PC-9 (cell line): ENCODE results near the gene TCF20. TPM values are rescaled to one million over a fixed set of nuclear protein-coding genes. Genes with fewer than 3 reads are reported as not detected.

Source experiments
- BruUV-seq: library from RNA; stranded (reverse); fragments of 400-500 nt; replicated peaks from 2 replicates; lab custom pipeline; 2021; lab: Mats Ljungman, UMichigan
- CTCF ChIA-PET: fragments of 300-600 bp; sonication (Branson Sonifier 250); formaldehyde crosslinking; loops from one replicate; lab custom pipeline; 2022; ENCODE audit warnings: antibody characterized with exemption; lab: Charles Lee
- POLR2A ChIA-PET: fragments of 300-600 bp; sonication (Branson Sonifier 250); formaldehyde crosslinking; loops from one replicate; lab custom pipeline; 2022; ENCODE audit warnings: antibody characterized with exemption; ENCODE audit not compliant: unreplicated experiment; lab: Charles Lee
- DNase-seq, 2 experiments: peaks; one replicate each; pipeline versions ENCODE4 v3.0.0 to v3.0.0-alpha.2; 2015 to 2022; ENCODE audit warnings: mixed read lengths in 1 of 2
- H2AFZ ChIP-seq: fragments of 200-600 bp; sonication (generic); 2 replicates; pipeline ENCODE4 v1.8.1; 2017; ENCODE audit warnings: antibody characterized with exemption
- H3F3A ChIP-seq: fragments of 200-600 bp; sonication (generic); 2 replicates; pipeline ENCODE4 v1.8.1; 2017; ENCODE audit warnings: antibody characterized with exemption, mild to moderate bottlenecking, low read depth; ENCODE audit not compliant: insufficient read depth
- H3K27ac ChIP-seq: fragments of 200-600 bp; sonication (generic); 2 replicates; pipeline ENCODE4 v1.6.1; 2016; ENCODE audit warnings: mixed run types
- H3K27me3 ChIP-seq: fragments of 200-600 bp; sonication (generic); 2 replicates; pipeline ENCODE4 v1.6.1; 2016; ENCODE audit warnings: low read depth, mixed run types; ENCODE audit not compliant: insufficient read depth
- H3K36me3 ChIP-seq: fragments of 200-600 bp; sonication (generic); 2 replicates; pipeline ENCODE4 v1.6.1; 2016; ENCODE audit warnings: low read depth, mixed run types
- H3K4me1 ChIP-seq: fragments of 200-600 bp; sonication (generic); replicated peaks from 2 replicates; pipeline ENCODE4 v1.6.1; 2016; ENCODE audit warnings: mixed run types; ENCODE audit not compliant: insufficient read depth
- H3K4me2 ChIP-seq: fragments of 200-600 bp; sonication (generic); 2 replicates; pipeline ENCODE4 v1.6.1; 2017; ENCODE audit warnings: mixed run types
- H3K4me3 ChIP-seq: fragments of 200-600 bp; sonication (generic); 2 replicates; pipeline ENCODE4 v1.6.1; 2016; ENCODE audit warnings: mixed run types
- H3K79me2 ChIP-seq: fragments of 200-600 bp; sonication (generic); 2 replicates; pipeline ENCODE4 v1.6.1; 2017; ENCODE audit warnings: low read depth, mixed run types
- H3K9me2 ChIP-seq: fragments of 200-600 bp; sonication (generic); 2 replicates; pipeline ENCODE4 v1.8.1; 2017; ENCODE audit warnings: mild to moderate bottlenecking; ENCODE audit not compliant: insufficient read depth
- H3K9me3 ChIP-seq: fragments of 200-600 bp; sonication (generic); 2 replicates; pipeline ENCODE4 v1.8.1; 2016; ENCODE audit warnings: low read depth; ENCODE audit not compliant: insufficient read depth
- H4K20me1 ChIP-seq: fragments of 200-600 bp; sonication (generic); 2 replicates; pipeline ENCODE4 v1.8.1; 2017; ENCODE audit not compliant: insufficient read depth
- CTCF ChIP-seq: fragments of 200-600 bp; sonication (generic); conservative IDR thresholded peaks from 2 replicates; pipeline ENCODE4 v1.6.1; 2017; ENCODE audit warnings: mixed run types, antibody characterized with exemption, mild to moderate bottlenecking, moderate library complexity
- EZH2 ChIP-seq: fragments of 200-600 bp; sonication (generic); IDR thresholded peaks from 2 replicates; pipeline ENCODE4 v1.8.0; 2017; ENCODE audit warnings: antibody characterized with exemption, low read depth
- intact Hi-C: fragments of 100-400 bp; cut with micrococcal nuclease; formaldehyde crosslinking; loops from one replicate; pipeline ENCODE4 v1.10.0; 2022; ENCODE audit not compliant: unreplicated experiment
- total RNA-seq: library from RNA; stranded (reverse); gene quantifications from 2 replicates; pipeline ENCODE4 v1.2.3, GENCODE V29; 2021

Gene TCF20
- total RNA-seq, 1 experiment from 2014 or later: 79.1 TPM

DNA sequence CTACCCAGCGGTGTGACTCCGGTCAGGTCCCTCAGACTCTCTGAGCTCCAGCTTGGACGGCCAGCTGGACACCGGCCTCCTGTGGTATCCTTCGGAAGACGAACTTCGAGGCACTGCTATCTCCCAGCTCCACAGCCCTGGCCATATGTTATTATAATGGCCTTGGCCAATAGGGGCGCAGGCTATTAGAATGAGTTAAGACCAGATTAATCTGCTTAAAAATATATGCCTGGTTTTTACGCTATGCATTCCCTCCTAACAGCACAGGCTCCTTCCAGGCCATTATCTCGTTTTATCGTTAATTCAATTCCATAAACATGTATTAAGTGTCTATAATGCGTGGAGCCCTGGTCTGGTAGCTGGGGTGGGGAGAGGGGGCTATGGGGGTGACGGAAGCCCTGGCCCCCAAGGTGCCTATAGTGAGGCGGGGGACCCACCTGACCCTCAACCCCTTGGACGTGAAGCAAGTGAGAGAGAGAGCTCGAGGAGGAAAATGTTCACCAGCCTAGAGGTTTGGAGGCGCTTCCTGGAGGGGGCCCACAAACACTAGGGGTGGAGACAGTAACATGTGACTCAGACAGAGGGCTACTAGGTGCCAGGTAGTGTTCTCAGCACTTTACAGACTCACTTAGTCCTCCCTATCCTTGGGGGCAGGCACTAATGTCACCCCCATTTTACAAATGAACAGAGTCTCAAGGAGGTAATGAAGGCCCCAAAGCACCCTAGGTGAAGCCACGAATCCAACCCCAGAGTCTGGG lies 37.5 kb upstream of the TCF20 start:
- peaks cover 7% of the 10 kb centered on the region for H4K20me1 ChIP-seq
- no peaks in the 10 kb centered on the region for H3K79me2 ChIP-seq
- no peaks in the 10 kb centered on the region for H3K27me3 ChIP-seq
- peaks cover 4% of the 10 kb centered on the region for H3K4me1 ChIP-seq
- POLR2A ChIA-PET: no interaction called here
- no peaks in the 10 kb centered on the region for H3K9me3 ChIP-seq
- no peak overlapping the region for H3K4me3 ChIP-seq
- H3F3A ChIP-seq: peaks cover 1% of the 10 kb centered on the region; the same call in 1 of the 2 replicates
- TF ChIP-seq CTCF: no peak
- no peak for TF ChIP-seq EZH2
- DNase-seq: no peak
- CTCF ChIA-PET: no interaction called here
- BruUV-seq: no TSS peak
- no peaks in the 10 kb centered on the region for H3K9me2 ChIP-seq
- intact Hi-C loops: no loop called here
- no peak overlapping the region for H3K4me2 ChIP-seq
- H3K36me3 ChIP-seq: no peaks in the 10 kb centered on the region
- no peak overlapping the region for H2AFZ ChIP-seq
- H3K27ac ChIP-seq: no peak overlapping the region

DNA sequence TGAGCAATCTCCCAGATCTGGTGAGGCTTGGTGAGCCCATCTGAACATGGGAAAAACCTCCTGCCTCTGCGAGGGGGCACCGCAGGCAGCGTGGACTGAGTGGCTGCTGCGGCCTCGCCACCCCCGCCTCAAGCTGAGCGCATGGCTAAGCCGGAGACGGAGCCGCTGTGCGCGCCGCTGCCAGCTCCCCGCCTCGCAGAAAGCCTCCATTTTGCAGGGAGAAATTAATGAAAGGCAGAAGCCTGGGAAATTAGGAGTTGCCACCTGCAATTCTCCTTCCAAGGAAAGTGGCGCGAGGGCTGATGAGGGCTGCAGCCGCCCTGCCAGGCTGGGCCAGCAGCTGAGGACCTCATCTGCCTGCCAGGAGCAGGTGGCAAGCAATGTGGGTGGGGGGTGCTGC lies 35.6 kb upstream of the TCF20 start:
- ChIA-PET CTCF (no interaction called here), POLR2A (no interaction called here)
- Histone ChIP-seq H3K4me1 (peaks cover 4% of the 10 kb centered on the region; the same call in 1 of the 2 replicates), H2AFZ (no peak overlapping the region), H3K4me3 (no peak overlapping the region), H3K79me2 (no peaks in the 10 kb centered on the region), H3K9me2 (no peaks in the 10 kb centered on the region), H3K9me3 (no peaks in the 10 kb centered on the region), H3K4me2 (no peak overlapping the region), H3F3A (no peaks in the 10 kb centered on the region), H3K36me3 (no peaks in the 10 kb centered on the region), H3K27ac (no peak overlapping the region), H4K20me1 (0 out of 2 replicates have a peak, but pooled peaks cover 5% of the 10 kb centered on the region), H3K27me3 (no peaks in the 10 kb centered on the region)
- TF ChIP-seq CTCF: no peak
- TF ChIP-seq EZH2: no peak
- intact Hi-C loops: no loop called here
- DNase-seq: no peak
- no TSS peak for BruUV-seq

GRCh38 chr22:42304324-42304790 lies 33.9 kb upstream of the TCF20 start:
- no peak overlapping the region for H2AFZ ChIP-seq
- no peaks in the 10 kb centered on the region for H3K79me2 ChIP-seq
- no peak for TF ChIP-seq CTCF
- TF ChIP-seq EZH2: no peak
- H3K9me3 ChIP-seq: no peaks in the 10 kb centered on the region
- no peak overlapping the region for H3K27ac ChIP-seq
- no peaks in the 10 kb centered on the region for H3K36me3 ChIP-seq
- peaks cover 4% of the 10 kb centered on the region; the same call in 1 of the 2 replicates for H3F3A ChIP-seq
- H4K20me1 ChIP-seq: 0 out of 2 replicates have a peak, but pooled peaks cover 5% of the 10 kb centered on the region
- no peaks in the 10 kb centered on the region for H3K27me3 ChIP-seq
- no peak overlapping the region for H3K4me2 ChIP-seq
- intact Hi-C loops: no loop called here
- BruUV-seq: no TSS peak
- no peak for DNase-seq
- H3K9me2 ChIP-seq: no peaks in the 10 kb centered on the region
- peaks cover 16% of the 10 kb centered on the region for H3K4me1 ChIP-seq
- ChIA-PET POLR2A (no interaction called here), CTCF (no interaction called here)
- H3K4me3 ChIP-seq: no peak overlapping the region
